Kidney epithelial cell (primary cell): ENCODE data around the gene KCTD14. TPM values are rescaled to one million over a fixed set of nuclear protein-coding genes. Genes with fewer than 3 reads are reported as not detected.
"Not testable (repeated sequence)": the region's sequence is repeated elsewhere in the genome, so short reads cannot be mapped to it uniquely, and the experiment has no call there.

Source experiments
- DNase-seq: peaks from one replicate; pipeline ENCODE4 v3.0.0-alpha.2; 2010; ENCODE audit warnings: low read depth
- H3K27me3 ChIP-seq: 2 replicates; pipeline ENCODE4 v1.6.0; 2011; ENCODE audit warnings: low read length; ENCODE audit not compliant: control insufficient read depth, insufficient read depth
- H3K36me3 ChIP-seq: 2 replicates; pipeline ENCODE4 v1.5.1; 2011; ENCODE audit warnings: low read length; ENCODE audit not compliant: control insufficient read depth, insufficient read depth
- H3K4me3 ChIP-seq: 2 replicates; pipeline ENCODE4 v1.5.1; 2011; ENCODE audit warnings: low read depth, mild to moderate bottlenecking, control low read depth, low read length
- CTCF ChIP-seq: IDR thresholded peaks from 2 replicates; pipeline ENCODE4 v1.5.1; 2011; ENCODE audit warnings: mild to moderate bottlenecking, moderate library complexity, low read length, control low read depth, inconsistent platforms; ENCODE audit not compliant: insufficient read depth, poor library complexity, severe bottlenecking
- total RNA-seq: library from RNA; depleted of rRNA; stranded (reverse); fragments of >200 nt; gene quantifications from 2 replicates; pipeline ENCODE4 v1.2.3, GENCODE V29; 2015

KCTD14 gene
- total RNA-seq, 1 donor from 2014 or later = 6.7 TPM

GRCh38 chr11:78061088-78061920 is 38.2 kb upstream of the KCTD14 start:
- TF ChIP-seq CTCF = no peak
- no peaks in the 10 kb centered on the region for H3K27me3 ChIP-seq
- no peak overlapping the region for H3K4me3 ChIP-seq
- no peak for DNase-seq
- H3K36me3 ChIP-seq = no peaks in the 10 kb centered on the region

- H3K27me3 ChIP-seq = no peaks in the 10 kb centered on the region
- no peaks in the 10 kb centered on the region for H3K36me3 ChIP-seq
- TF ChIP-seq CTCF = no peak
- DNase-seq = no peak
- H3K4me3 ChIP-seq = no peak overlapping the region
Measured at GRCh38 chr11:78060533-78060932, 37.5 kb upstream of the KCTD14 start.

- not testable (repeated sequence) for H3K36me3 ChIP-seq, DNase-seq
Measured at GRCh38 chr11:78059749-78060328, 36.8 kb upstream of the KCTD14 start.

GRCh38 chr11:78057462-78058055 is 34.5 kb upstream of the KCTD14 start:
- TF ChIP-seq CTCF = no peak
- Histone ChIP-seq H3K27me3 (no peaks in the 10 kb centered on the region), H3K36me3 (no peaks in the 10 kb centered on the region), H3K4me3 (no peak overlapping the region)
- no peak for DNase-seq

More at GRCh38 chr11:78059749-78060328, 36.8 kb upstream of the KCTD14 start:
- H3K27me3 ChIP-seq, H3K4me3 ChIP-seq: not testable (repeated sequence)

- no peaks in the 10 kb centered on the region for H3K36me3 ChIP-seq
- no peak overlapping the region for H3K4me3 ChIP-seq
- no peaks in the 10 kb centered on the region for H3K27me3 ChIP-seq
- no peak for TF ChIP-seq CTCF
- DNase-seq = no peak
Measured at GRCh38 chr11:78056093-78056492, 33.0 kb upstream of the KCTD14 start.

GRCh38 chr11:78054971-78055370 is 31.9 kb upstream of the KCTD14 start:
- H3K36me3 ChIP-seq = no peaks in the 10 kb centered on the region
- no peak overlapping the region for H3K4me3 ChIP-seq
- H3K27me3 ChIP-seq = no peaks in the 10 kb centered on the region
- TF ChIP-seq CTCF = no peak
- DNase-seq = no peak
